ENCODE data around the gene PCBP3. TPM values are rescaled to one million over a fixed set of nuclear protein-coding genes. Genes with fewer than 3 reads are reported as not detected.

Gene PCBP3
- total and polyA plus RNA-seq, 2 of the 8 experiments (the other 6 are each of a cell fraction or from before 2014, with no cell fraction given): 3.5 to 6.3 TPM

GRCh38 chr21:45859762-45860357, 216.3 kb downstream of the PCBP3 start:
- no peak overlapping the region for H2BK12ac ChIP-seq (ENCODE audit: low read depth, low read length)
- no peak overlapping the region for H2BK20ac ChIP-seq (ENCODE audit: low read length)
- no peak overlapping the region for H3K14ac ChIP-seq (ENCODE audit: insufficient read length)
- no peak overlapping the region for H3K9ac ChIP-seq (replicated peaks in 1 of 4; ENCODE audit: extremely low read depth in 1 of 4, low read depth in 3 of 4, low read length in 3 of 4)
- H3K27ac ChIP-seq (ENCODE audit: low read depth, low read length): no peak overlapping the region
- no peaks in the 10 kb centered on the region for H3K23me2 ChIP-seq (ENCODE audit: low read depth, low read length)
- no peak overlapping the region for H4K8ac ChIP-seq (ENCODE audit: extremely low read depth, insufficient read depth, low read length)
- TF ChIP-seq EGR1 (IDR thresholded peaks at IDR 0.05; ENCODE audit: borderline replicate concordance, low read depth, low read length): no peak
- no peak for TF ChIP-seq SUZ12 (IDR thresholded peaks at IDR 0.05; ENCODE audit: low read length)
- TF ChIP-seq ATF3 (IDR thresholded peaks at IDR 0.05; ENCODE audit: insufficient read depth, low read depth, low read length): no peak
- no peak for TF ChIP-seq HDAC6 (IDR thresholded peaks at IDR 0.05; ENCODE audit: low read depth, low read length)
- TF ChIP-seq HDAC2 (IDR thresholded peaks at IDR 0.05; ENCODE audit: borderline replicate concordance in 1 of 2, low read depth in 2 of 2, low read length in 2 of 2): no peak
- no peak for TF ChIP-seq BRCA1 (IDR thresholded peaks at IDR 0.05; ENCODE audit: low read depth, low read length)
- no peak for TF ChIP-seq CREB1 (IDR thresholded peaks at IDR 0.05)
- no peak for TF ChIP-seq RFX5 (IDR thresholded peaks at IDR 0.05; ENCODE audit: borderline replicate concordance, low read depth, low read length)
- TF ChIP-seq CHD2 (IDR thresholded peaks at IDR 0.05; ENCODE audit: low read length): no peak
- no peak for TF ChIP-seq CBX8 (IDR thresholded peaks at IDR 0.05; ENCODE audit: borderline replicate concordance, low read depth, low read length)
- no peaks in the 10 kb centered on the region for H3K36me3 ChIP-seq (ENCODE audit: control insufficient read depth in 2 of 4, insufficient read depth in 4 of 4, low read length in 3 of 4)
- no peak overlapping the region for H3K4me2 ChIP-seq (ENCODE audit: insufficient read depth in 1 of 2, low read depth in 2 of 2, low read length in 2 of 2)
- peaks cover 0 to 7% (median 3%) of the 10 kb centered on the region in 4 experiments; a peak in 2 of 7 replicates for H3K4me1 ChIP-seq (replicated peaks in 1 of 4; ENCODE audit: control insufficient read depth in 3 of 4, insufficient read depth in 4 of 4, low read length in 3 of 4)
- no peak for FAIRE-seq
- no peaks in the 10 kb centered on the region for H4K20me1 ChIP-seq (replicated peaks in 1 of 2; ENCODE audit: control insufficient read depth in 1 of 2, insufficient read depth in 2 of 2, low read length in 2 of 2)
- no peak overlapping the region for H3K4me3 ChIP-seq (ENCODE audit: extremely low read depth in 1 of 4, insufficient read depth in 2 of 4, low read depth in 3 of 4, low read length in 4 of 4)
- peak in 1 of 2 experiments; percentile 37 for DNase-seq (ENCODE audit: low read depth in 1 of 2, low spot score in 2 of 2)
- 91% methylated on average over 12 of the region's 12 CpGs; no CpG with 5 or more reads in 1 of the 2 experiments for WGBS, 2 experiments (ENCODE audit: extremely low coverage in 1 of 2, insufficient coverage in 1 of 2, insufficient read length in 1 of 2, insufficient replicate concordance in 2 of 2, low coverage in 1 of 2, low lambda C conversion rate in 2 of 2, missing lambda C conversion rate in 1 of 2)
- no peaks in the 10 kb centered on the region for H3K79me1 ChIP-seq (ENCODE audit: low read depth, low read length)
- H3K23ac ChIP-seq (ENCODE audit: insufficient read length): no peak overlapping the region
- H2AK5ac ChIP-seq (ENCODE audit: low read depth, low read length): no peak overlapping the region
- no peak overlapping the region for H2AFZ ChIP-seq (ENCODE audit: low read length)
- H2BK15ac ChIP-seq (ENCODE audit: low read length): no peak overlapping the region
- no peak overlapping the region for H3K4ac ChIP-seq (replicated peaks; ENCODE audit: insufficient read length, low read depth, low read length)
- no peak overlapping the region for H3K18ac ChIP-seq (ENCODE audit: extremely low read depth, low read length)
- no peaks in the 10 kb centered on the region for H3K27me3 ChIP-seq (replicated peaks in 1 of 4; ENCODE audit: control insufficient read depth in 3 of 4, extremely low read depth in 1 of 4, insufficient read depth in 3 of 4, low read length in 3 of 4)
- no peak overlapping the region for H2BK5ac ChIP-seq (ENCODE audit: low read depth, low read length)
- H2BK120ac ChIP-seq (replicated peaks; ENCODE audit: low read depth, low read length): no peak overlapping the region
- H3K9me3 ChIP-seq (ENCODE audit: insufficient read depth in 2 of 2, low read depth in 1 of 2, low read length in 1 of 2): no peaks in the 10 kb centered on the region
- H4K5ac ChIP-seq (ENCODE audit: insufficient read length, low read depth, low read length): no peak overlapping the region
- no peak overlapping the region for H3K56ac ChIP-seq (replicated peaks; ENCODE audit: insufficient read length, low read depth, low read length)
- H4K91ac ChIP-seq (replicated peaks; ENCODE audit: insufficient read length, low read length): no peak overlapping the region
- CTCF ChIA-PET (ENCODE audit: partially characterized antibody): interaction anchor here (0.8 to 1.1 kb wide), 2 partner anchors 17 to 20 kb away, joined by 3 to 5 read pairs; no protein-coding TSS in a partner anchor
- POLR2A ChIA-PET (ENCODE audit: partially characterized antibody): interaction anchor here (0.8 kb wide), 1 partner anchor 9 kb away, joined by 3 read pairs; no protein-coding TSS in a partner anchor
- H3K79me2 ChIP-seq (ENCODE audit: control insufficient read depth in 1 of 2, insufficient read depth in 2 of 2, low read length in 2 of 2): no peaks in the 10 kb centered on the region
